ENCODE results near the gene KIT.

KIT gene

DNA sequence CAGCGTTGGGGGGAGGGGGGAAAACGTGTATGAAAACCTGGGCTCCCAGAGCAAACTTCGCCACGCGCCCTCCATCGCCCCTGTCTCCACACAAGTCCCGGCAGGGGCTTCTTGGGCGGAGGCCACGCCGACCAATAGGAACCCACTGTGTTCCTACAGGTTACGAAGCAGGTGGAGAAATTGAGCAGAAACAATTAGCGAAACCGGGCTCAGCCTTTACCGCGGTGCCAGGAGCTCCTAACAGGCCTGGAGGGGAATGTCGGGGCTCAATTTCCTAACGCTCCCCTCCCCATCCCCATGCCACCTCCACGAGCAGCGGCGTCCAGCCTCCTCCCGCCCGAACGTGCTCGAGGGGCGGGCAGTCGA lies 589 bp upstream of the KIT start:
- no peaks in the 10 kb centered on the region for H3K36me3 ChIP-seq (ENCODE audit: control insufficient read depth, insufficient read depth, low read length)
- TF ChIP-seq CTCF (IDR thresholded peaks at IDR 0.05; ENCODE audit: insufficient read depth, low read length, poor library complexity, severe bottlenecking) = no peak
- H3K27me3 ChIP-seq (replicated peaks; ENCODE audit: control insufficient read depth, insufficient read depth, low read length) = no peaks in the 10 kb centered on the region; the same call in none of the 2 replicates
- no peak for DNase-seq (ENCODE audit: extremely low read depth, insufficient read length)
- no peak overlapping the region for H3K4me3 ChIP-seq (replicated peaks; ENCODE audit: low read depth, low read length)

DNA sequence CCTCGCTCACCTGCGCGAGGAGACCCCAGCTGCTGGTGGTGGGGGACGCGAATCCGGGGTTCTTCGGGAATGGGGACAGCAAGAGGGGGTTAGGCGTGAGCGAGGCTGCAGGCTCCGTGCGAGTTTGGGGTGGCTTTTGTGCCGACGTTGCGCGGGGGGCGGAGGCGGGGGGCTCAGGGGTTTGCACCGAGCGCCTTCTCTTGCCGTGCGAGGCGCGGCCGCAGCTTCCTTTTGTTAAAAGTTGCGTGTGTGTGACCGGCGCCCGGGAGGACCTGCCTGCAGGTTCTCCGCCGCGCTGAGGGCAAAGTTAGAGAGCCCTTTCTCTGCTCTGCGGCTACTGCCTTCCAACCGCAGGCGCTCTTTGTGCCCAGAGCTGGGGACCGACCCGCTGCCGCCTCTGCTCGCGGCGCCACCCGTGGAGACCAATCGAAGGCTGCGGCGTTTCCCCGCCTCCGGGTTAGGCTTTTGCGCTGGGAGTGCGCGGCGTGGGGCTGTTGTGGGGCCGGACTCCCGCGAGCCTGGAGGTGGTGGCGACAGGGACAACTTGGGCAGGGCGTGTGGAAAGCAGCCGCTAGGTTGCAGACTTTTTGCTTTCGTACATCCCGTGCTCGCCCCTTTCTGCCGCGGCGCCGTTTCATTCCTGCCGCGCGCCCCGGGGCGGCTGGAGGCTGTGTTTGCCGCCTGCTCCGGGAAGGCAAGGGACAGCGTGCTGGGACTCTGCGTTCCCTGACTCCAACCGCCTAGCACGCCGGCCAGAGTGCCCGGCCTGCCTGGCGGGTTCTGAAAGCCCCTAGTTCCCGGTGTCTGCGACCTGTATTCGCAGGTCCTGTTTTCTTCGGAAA lies 716 bp downstream of the KIT start:
- peak; percentile 23 for DNase-seq (ENCODE audit: extremely low read depth, insufficient read length)
- Histone ChIP-seq H3K27me3 (replicated peaks; ENCODE audit: control insufficient read depth, insufficient read depth, low read length) (no peaks in the 10 kb centered on the region; the same call in none of the 2 replicates), H3K36me3 (ENCODE audit: control insufficient read depth, insufficient read depth, low read length) (no peaks in the 10 kb centered on the region), H3K4me3 (replicated peaks; ENCODE audit: low read depth, low read length) (peak overlapping the region; percentile 28)
- TF ChIP-seq CTCF (IDR thresholded peaks at IDR 0.05; ENCODE audit: insufficient read depth, low read length, poor library complexity, severe bottlenecking) = peak; percentile 29

- H3K4me3 ChIP-seq (replicated peaks; ENCODE audit: low read depth, low read length) = no peak overlapping the region
- H3K27me3 ChIP-seq (replicated peaks; ENCODE audit: control insufficient read depth, insufficient read depth, low read length) = no peaks in the 10 kb centered on the region; the same call in none of the 2 replicates
- no peak for TF ChIP-seq CTCF (IDR thresholded peaks at IDR 0.05; ENCODE audit: insufficient read depth, low read length, poor library complexity, severe bottlenecking)
- DNase-seq (ENCODE audit: extremely low read depth, insufficient read length) = peak; percentile 5
- H3K36me3 ChIP-seq (ENCODE audit: control insufficient read depth, insufficient read depth, low read length) = no peaks in the 10 kb centered on the region
These were observed 1.6 kb downstream of the KIT start for GRCh38 chr4:54659313-54659712.

GRCh38 chr4:54659749-54660535 lies 2.2 kb downstream of the KIT start:
- Histone ChIP-seq H3K27me3 (replicated peaks; ENCODE audit: control insufficient read depth, insufficient read depth, low read length) (no peaks in the 10 kb centered on the region; the same call in none of the 2 replicates), H3K36me3 (ENCODE audit: control insufficient read depth, insufficient read depth, low read length) (no peaks in the 10 kb centered on the region), H3K4me3 (replicated peaks; ENCODE audit: low read depth, low read length) (no peak overlapping the region)
- no peak for DNase-seq (ENCODE audit: extremely low read depth, insufficient read length)
- TF ChIP-seq CTCF (IDR thresholded peaks at IDR 0.05; ENCODE audit: insufficient read depth, low read length, poor library complexity, severe bottlenecking) = no peak

DNA sequence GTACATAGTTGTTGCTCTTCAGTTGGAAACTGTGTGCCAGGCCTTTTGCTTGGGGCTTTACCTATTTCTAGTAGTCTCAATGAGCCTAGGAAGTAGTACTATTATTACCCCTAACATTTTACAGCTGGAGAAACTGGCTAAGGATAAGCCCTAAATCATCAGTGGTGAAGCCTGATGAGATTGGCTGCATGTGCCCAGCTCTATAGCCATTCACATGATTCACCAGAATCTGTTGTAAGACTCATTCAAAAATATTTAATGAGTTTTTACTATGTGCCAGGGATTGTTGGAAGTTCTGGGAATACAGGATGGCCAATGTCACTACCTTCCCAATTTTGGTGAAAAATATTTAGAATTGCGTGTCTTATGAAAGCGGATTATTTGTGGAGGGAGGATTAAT lies 2.8 kb downstream of the KIT start:
- TF ChIP-seq CTCF (IDR thresholded peaks at IDR 0.05; ENCODE audit: insufficient read depth, low read length, poor library complexity, severe bottlenecking) = no peak
- Histone ChIP-seq H3K36me3 (ENCODE audit: control insufficient read depth, insufficient read depth, low read length) (no peaks in the 10 kb centered on the region), H3K27me3 (replicated peaks; ENCODE audit: control insufficient read depth, insufficient read depth, low read length) (no peaks in the 10 kb centered on the region; the same call in none of the 2 replicates), H3K4me3 (replicated peaks; ENCODE audit: low read depth, low read length) (no peak overlapping the region)
- DNase-seq (ENCODE audit: extremely low read depth, insufficient read length) = no peak
